Keratinocyte (primary cell): ENCODE results near the gene ABR. TPM values are rescaled to one million over a fixed set of nuclear protein-coding genes. Genes with fewer than 3 reads are reported as not detected.

Experiments
- DNase-seq: peaks from one replicate; pipeline ENCODE4 v3.0.0-alpha.2; 2011; ENCODE audit warnings: low read depth, missing footprints, low spot score
- FAIRE-seq: peaks from 2 replicates; lab custom pipeline; 2011; peaks lifted over from hg19 to GRCh38; lab: Jason Lieb, UNC
- H2AFZ ChIP-seq: 2 replicates; pipeline ENCODE4 v1.6.0; 2012; ENCODE audit warnings: low read length, control low read depth, inconsistent platforms; ENCODE audit not compliant: control insufficient read depth
- H3K27ac ChIP-seq: 2 replicates; pipeline ENCODE4 v1.5.1; 2011; ENCODE audit warnings: low read length; ENCODE audit not compliant: control insufficient read depth, insufficient read depth
- H3K27me3 ChIP-seq: 3 replicates; pipeline ENCODE4 v1.6.0; 2011; ENCODE audit warnings: low read length; ENCODE audit not compliant: control insufficient read depth, insufficient read depth; ENCODE audit errors: extremely low read depth
- H3K36me3 ChIP-seq, 2 experiments: 2 replicates in 1 of 2; 3 replicates in 1 of 2; pipeline ENCODE4 v1.5.1; 2011; ENCODE audit warnings: low read length in 2 of 2, mild to moderate bottlenecking in 1 of 2; ENCODE audit not compliant: control insufficient read depth in 2 of 2, insufficient read depth in 2 of 2; ENCODE audit errors: extremely low read depth in 1 of 2
- H3K4me1 ChIP-seq: 3 replicates; pipeline ENCODE4 v1.5.1; 2011; ENCODE audit warnings: low read length; ENCODE audit not compliant: control insufficient read depth, insufficient read depth; ENCODE audit errors: extremely low read depth
- H3K4me2 ChIP-seq: 3 replicates; pipeline ENCODE4 v1.6.0; 2011; ENCODE audit warnings: low read depth, low read length; ENCODE audit not compliant: control insufficient read depth, insufficient read depth; ENCODE audit errors: extremely low read depth
- H3K4me3 ChIP-seq, 3 experiments: fragments of 200-600 bp in 1 of 3; sonication (generic) in 1 of 3; 2 replicates in 2 of 3; 3 replicates in 1 of 3; pipeline ENCODE4 v1.5.1; 2011 to 2016; ENCODE audit warnings: low read length in 3 of 3, mild to moderate bottlenecking in 3 of 3, control low read depth in 2 of 3, inconsistent platforms in 1 of 3, low read depth in 1 of 3, mixed read lengths in 1 of 3, mixed run types in 1 of 3, moderate library complexity in 1 of 3; ENCODE audit not compliant: control insufficient read depth in 2 of 3, insufficient read depth in 2 of 3; ENCODE audit errors: extremely low read depth in 1 of 3
- H3K79me2 ChIP-seq: 2 replicates; pipeline ENCODE4 v1.6.0; 2012; ENCODE audit warnings: low read length; ENCODE audit not compliant: control insufficient read depth, insufficient read depth
- H3K9ac ChIP-seq: 3 replicates; pipeline ENCODE4 v1.6.0; 2011; ENCODE audit warnings: low read length; ENCODE audit not compliant: control insufficient read depth, insufficient read depth; ENCODE audit errors: extremely low read depth
- H3K9me1 ChIP-seq: 3 replicates; pipeline ENCODE4 v1.6.0; 2011; ENCODE audit warnings: low read length; ENCODE audit not compliant: control insufficient read depth, insufficient read depth; ENCODE audit errors: extremely low read depth
- H3K9me3 ChIP-seq: 2 replicates; pipeline ENCODE4 v1.5.1; 2012; ENCODE audit warnings: low read depth, low read length; ENCODE audit not compliant: control insufficient read depth
- H4K20me1 ChIP-seq: 3 replicates; pipeline ENCODE4 v1.6.0; 2011; ENCODE audit warnings: low read length; ENCODE audit not compliant: control insufficient read depth, insufficient read depth; ENCODE audit errors: extremely low read depth
- EZH2 ChIP-seq: IDR thresholded peaks from one replicate; pipeline ENCODE4 v1.6.1; 2012; ENCODE audit warnings: inconsistent platforms, mild to moderate bottlenecking, low read length, moderate library complexity
- dilution Hi-C: fragments of 300-500 bp; cut with MboI; formaldehyde crosslinking; loops from one replicate; pipeline ENCODE4 v1.7.0; 2020; ENCODE audit warnings: low sequenced_read_pairs; ENCODE audit not compliant: extremely low pct_ligation_motif_present
- polyA plus RNA-seq, 5 experiments: library from polyadenylated mRNA; depleted of rRNA in 3 of 5; stranded (reverse) in 3 of 5; stranded (forward) in 1 of 5; unstranded in 1 of 5; fragments of >200 nt; gene quantifications; 1 replicate in 1 of 5; 2 replicates in 3 of 5; 3 replicates in 1 of 5; pipeline versions ENCODE4 v1.2.1 to v1.2.3, GENCODE V29; 2011 to 2012; ENCODE audit warnings: missing spikeins in 2 of 5, low read depth in 1 of 5, low replicate concordance in 1 of 5
- TF ChIP-seq, protein P1 (sequence below), 3 experiments: IDR thresholded peaks in 1 of 3; conservative IDR thresholded peaks in 1 of 3; optimal IDR thresholded peaks in 1 of 3; 2 replicates in 2 of 3; 3 replicates in 1 of 3; pipeline versions ENCODE3 to v1.5.1; 2011; ENCODE audit warnings: low read length in 3 of 3, mild to moderate bottlenecking in 3 of 3, moderate library complexity in 2 of 3, control low read depth in 1 of 3, inconsistent platforms in 1 of 3; ENCODE audit not compliant: insufficient read depth in 2 of 3; ENCODE audit errors: extremely low read depth in 1 of 3

ABR gene
- polyA plus RNA-seq, 1 donor (not counting 4 experiments of a cell fraction or from before 2014, with no cell fraction given), result 17.3 TPM

DNA sequence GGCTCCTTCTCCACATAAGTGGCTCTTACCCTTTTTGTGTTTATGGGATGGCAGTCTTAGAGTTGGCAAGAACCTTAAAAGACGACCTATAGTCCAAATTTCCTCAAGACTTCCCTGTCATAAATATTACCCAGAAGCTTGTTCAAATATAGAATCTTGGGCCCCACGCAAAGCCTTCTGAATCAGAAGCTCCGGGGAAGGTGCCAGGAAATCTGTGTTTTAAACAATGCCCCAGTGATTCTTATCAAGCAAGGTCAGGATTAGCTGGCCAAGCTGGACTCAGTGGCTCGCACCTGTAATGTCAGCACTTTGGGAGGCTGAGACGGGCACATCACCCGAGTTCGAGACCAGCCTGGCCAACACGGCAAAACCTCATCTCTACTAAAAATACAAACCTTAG, 97.2 kb downstream of the ABR start:
- FAIRE-seq (peak; percentile 20), DNase-seq (no peak)
- Histone ChIP-seq H3K4me1 (peaks cover 18% of the 10 kb centered on the region), H3K9me1 (no peaks in the 10 kb centered on the region), H3K4me2 (no peak overlapping the region), H2AFZ (no peak overlapping the region), H3K4me3 (no peak overlapping the region), H3K36me3 (peaks cover 3 to 4% of the 10 kb centered on the region in 2 experiments), H3K9me3 (no peaks in the 10 kb centered on the region), H3K27ac (no peak overlapping the region), H4K20me1 (no peaks in the 10 kb centered on the region), H3K79me2 (no peaks in the 10 kb centered on the region), H3K27me3 (no peaks in the 10 kb centered on the region), H3K9ac (no peak overlapping the region)
- TF ChIP-seq, protein P1, sequence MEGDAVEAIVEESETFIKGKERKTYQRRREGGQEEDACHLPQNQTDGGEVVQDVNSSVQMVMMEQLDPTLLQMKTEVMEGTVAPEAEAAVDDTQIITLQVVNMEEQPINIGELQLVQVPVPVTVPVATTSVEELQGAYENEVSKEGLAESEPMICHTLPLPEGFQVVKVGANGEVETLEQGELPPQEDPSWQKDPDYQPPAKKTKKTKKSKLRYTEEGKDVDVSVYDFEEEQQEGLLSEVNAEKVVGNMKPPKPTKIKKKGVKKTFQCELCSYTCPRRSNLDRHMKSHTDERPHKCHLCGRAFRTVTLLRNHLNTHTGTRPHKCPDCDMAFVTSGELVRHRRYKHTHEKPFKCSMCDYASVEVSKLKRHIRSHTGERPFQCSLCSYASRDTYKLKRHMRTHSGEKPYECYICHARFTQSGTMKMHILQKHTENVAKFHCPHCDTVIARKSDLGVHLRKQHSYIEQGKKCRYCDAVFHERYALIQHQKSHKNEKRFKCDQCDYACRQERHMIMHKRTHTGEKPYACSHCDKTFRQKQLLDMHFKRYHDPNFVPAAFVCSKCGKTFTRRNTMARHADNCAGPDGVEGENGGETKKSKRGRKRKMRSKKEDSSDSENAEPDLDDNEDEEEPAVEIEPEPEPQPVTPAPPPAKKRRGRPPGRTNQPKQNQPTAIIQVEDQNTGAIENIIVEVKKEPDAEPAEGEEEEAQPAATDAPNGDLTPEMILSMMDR (optimal IDR thresholded peaks at IDR 0.05 in 1 of 3, IDR thresholded peaks at IDR 0.05 in 1 of 3, conservative IDR thresholded peaks at IDR 0.05 in 1 of 3; ENCODE audit: extremely low read depth in 1 of 3, insufficient read depth in 2 of 3, low read length in 3 of 3), result no peak
- no peak for TF ChIP-seq EZH2
- dilution Hi-C loops, result no loop called here

DNA sequence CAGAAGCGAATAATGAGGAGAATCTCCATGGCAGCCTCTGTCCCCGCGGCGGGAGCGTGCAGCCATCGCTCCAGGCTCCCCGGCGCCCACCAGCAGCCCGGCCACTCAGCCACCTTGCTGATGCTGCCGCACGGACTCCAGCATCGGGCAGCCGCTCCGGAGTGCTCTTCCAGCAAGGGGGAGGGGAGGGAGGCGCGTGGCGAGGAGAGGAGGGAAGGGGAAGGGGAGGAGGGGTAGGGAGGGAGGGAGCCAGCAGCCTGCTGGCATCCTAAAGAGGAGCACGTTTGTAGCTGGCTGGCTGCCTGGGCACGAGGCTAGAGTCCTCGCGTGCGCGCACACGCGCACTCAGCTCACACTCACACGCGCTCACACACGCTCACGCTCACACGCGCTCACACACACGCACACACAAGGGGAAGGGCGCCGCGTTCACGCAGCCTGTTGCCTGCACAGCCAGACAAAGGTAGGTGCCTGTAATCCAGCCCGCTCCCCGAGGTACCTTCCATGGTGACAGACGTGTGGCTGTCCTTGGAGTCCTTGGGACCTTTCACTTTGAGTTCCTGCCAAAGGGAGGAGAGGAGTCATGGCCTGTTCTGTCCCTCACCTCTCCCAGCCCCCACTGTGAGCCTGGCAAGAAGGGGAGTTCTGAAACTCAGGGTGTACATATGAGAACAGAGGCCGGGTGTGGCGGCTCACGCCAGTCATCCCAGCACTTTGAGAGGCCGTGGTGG, 100.8 kb downstream of the ABR start:
- no peak overlapping the region for H2AFZ ChIP-seq
- no peak overlapping the region for H3K27ac ChIP-seq
- no peak overlapping the region for H3K4me3 ChIP-seq
- no peak for FAIRE-seq
- H3K9ac ChIP-seq, result no peak overlapping the region
- dilution Hi-C loops, result no loop called here
- peaks cover 16% of the 10 kb centered on the region for H3K4me1 ChIP-seq
- DNase-seq, result no peak
- no peaks in the 10 kb centered on the region for H3K79me2 ChIP-seq
- H3K36me3 ChIP-seq, result peaks cover 3 to 4% of the 10 kb centered on the region in 2 experiments
- H4K20me1 ChIP-seq, result no peaks in the 10 kb centered on the region
- no peaks in the 10 kb centered on the region for H3K9me3 ChIP-seq
- TF ChIP-seq, protein P1 (optimal IDR thresholded peaks at IDR 0.05 in 1 of 3, IDR thresholded peaks at IDR 0.05 in 1 of 3, conservative IDR thresholded peaks at IDR 0.05 in 1 of 3; ENCODE audit: extremely low read depth in 1 of 3, insufficient read depth in 2 of 3, low read length in 3 of 3), result no peak
- TF ChIP-seq EZH2, result no peak
- no peak overlapping the region for H3K4me2 ChIP-seq
- H3K9me1 ChIP-seq, result no peaks in the 10 kb centered on the region
- H3K27me3 ChIP-seq, result no peaks in the 10 kb centered on the region
